Small intestine (tissue), 7 donors: ENCODE measurements around the gene UBA7. TPM values are rescaled to one million over a fixed set of nuclear protein-coding genes. Genes with fewer than 3 reads are reported as not detected.

Experiments used
- DNase-seq, 2 donors: peaks; one replicate each; pipeline versions ENCODE4 v3.0.0 to v3.0.0-alpha.2; 2013
- FAIRE-seq: peaks from 2 replicates; lab custom pipeline; 2012; peaks lifted over from hg19 to GRCh38; lab: Jason Lieb, UNC
- H3K27ac ChIP-seq, 3 donors: one replicate each; pipeline ENCODE4 v1.5.1; 2013; ENCODE audit warnings: low read length in 2 of 3, mild to moderate bottlenecking in 2 of 3, control low read depth in 1 of 3, inconsistent platforms in 1 of 3, low read depth in 1 of 3, moderate library complexity in 1 of 3
- H3K27me3 ChIP-seq, 3 donors: one replicate each; pipeline ENCODE4 v1.6.1; 2013; ENCODE audit warnings: low read length in 3 of 3, inconsistent platforms in 1 of 3; ENCODE audit not compliant: control insufficient read depth in 3 of 3, insufficient read depth in 3 of 3
- H3K36me3 ChIP-seq, 3 donors: one replicate each; pipeline ENCODE4 v1.6.1; 2013; ENCODE audit warnings: low read length in 3 of 3, inconsistent platforms in 1 of 3, low read depth in 1 of 3, mild to moderate bottlenecking in 1 of 3, moderate library complexity in 1 of 3; ENCODE audit not compliant: control insufficient read depth in 3 of 3, insufficient read depth in 2 of 3
- H3K4me1 ChIP-seq, 3 donors: one replicate each; pipeline ENCODE4 v1.6.1; 2013; ENCODE audit warnings: low read length in 2 of 3, inconsistent platforms in 1 of 3, low read depth in 1 of 3, mild to moderate bottlenecking in 1 of 3, moderate library complexity in 1 of 3; ENCODE audit not compliant: control insufficient read depth in 3 of 3, insufficient read depth in 2 of 3
- H3K4me3 ChIP-seq, 3 donors: one replicate each; pipeline ENCODE4 v1.5.1; 2013; ENCODE audit warnings: low read length in 3 of 3, control low read depth in 1 of 3, inconsistent platforms in 1 of 3, low read depth in 1 of 3, mild to moderate bottlenecking in 1 of 3, moderate library complexity in 1 of 3
- H3K9me3 ChIP-seq, 2 donors: one replicate each; pipeline ENCODE4 v1.6.1; 2013; ENCODE audit warnings: low read depth in 1 of 2, low read length in 1 of 2; ENCODE audit not compliant: control insufficient read depth in 2 of 2, insufficient read depth in 1 of 2
- WGBS, 3 donors: extraction: QIAGEN DNeasy Blood & Tissue Kit; methylation state at CpG; one replicate each; pipeline ENCODE4 v1.1.7; 2013; 5-methylcytosine and 5-hydroxymethylcytosine counted together
- polyA plus RNA-seq, 4 donors: library from polyadenylated mRNA; stranded (reverse) in 3 of 4; unstranded in 1 of 4; fragments of 200-250 nt in 3 of 4; fragments of 120-200 nt in 1 of 4; gene quantifications; one replicate each; pipeline versions ENCODE4 v1.2.1 to v1.2.3, GENCODE V29; 2013
- donor health status: healthy with polysubstance abuse.
- donor health status: control.
- donor health status: control.
- donor health status: Bipolar disorder and iron deficiency.
- donor health status: healthy.

UBA7 gene
- polyA plus RNA-seq, 4 donors: 27.7 to 160 (median 69.3) TPM

DNA sequence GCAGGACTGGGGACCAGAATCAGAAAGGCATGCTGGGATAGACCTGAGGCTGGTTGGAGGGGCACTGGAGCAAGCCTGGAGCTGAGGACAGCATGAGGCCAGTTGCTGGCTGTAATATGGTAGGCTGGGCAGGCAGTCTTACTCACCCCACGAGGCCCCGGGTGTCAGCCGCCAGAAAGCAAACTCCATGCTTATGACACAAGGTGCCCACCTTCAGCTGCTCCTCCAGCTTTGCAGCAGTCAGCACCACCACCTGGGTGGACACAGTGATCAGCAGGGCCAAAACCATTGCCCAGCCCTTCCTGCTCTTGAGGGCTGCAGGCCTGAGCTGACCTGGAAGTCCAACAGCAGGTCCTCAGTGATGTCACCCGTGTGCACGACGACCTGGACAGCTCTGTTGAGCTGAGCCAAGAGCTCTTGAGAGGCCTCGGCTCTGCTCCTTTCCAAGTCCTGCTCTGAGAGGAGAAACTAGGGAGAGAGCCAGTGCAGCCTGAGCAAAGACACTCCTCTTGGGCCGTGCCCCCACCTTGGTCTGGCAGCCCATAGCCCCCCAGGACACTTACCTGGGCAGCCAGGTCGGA is 747 bp downstream of the UBA7 start:
- Histone ChIP-seq H3K4me1 (peaks cover 0 to 16% (median 2%) of the 10 kb centered on the region in 3 donors), H3K27me3 (no peaks in the 10 kb centered on the region), H3K9me3 (no peaks in the 10 kb centered on the region), H3K27ac (peak overlapping the region; percentile 76 to 96 (median 80)), H3K4me3 (peak overlapping the region; percentile 52 to 60 (median 60)), H3K36me3 (peaks cover 0 to 52% (median 2%) of the 10 kb centered on the region in 3 donors)
- FAIRE-seq: no peak
- 18 to 28% (median 27%) methylated on average over 9 of the region's 9 CpGs for WGBS, 3 donors
- DNase-seq: peak; percentile 8 to 45

GRCh38 chr3:49807431-49808114 is 6.2 kb downstream of the UBA7 start:
- peaks cover 0 to 14% (median 0%) of the 10 kb centered on the region in 3 donors for H3K27me3 ChIP-seq
- H3K27ac ChIP-seq: peak overlapping the region in 2 of 3 donors; percentile 28 to 68
- peaks cover 0 to 79% (median 2%) of the 10 kb centered on the region in 3 donors for H3K36me3 ChIP-seq
- 72 to 88% (median 88%) methylated on average over 13 of the region's 13 CpGs for WGBS, 3 donors
- H3K4me3 ChIP-seq: no peak overlapping the region
- FAIRE-seq (no peak), DNase-seq (no peak)
- peaks cover 0 to 36% (median 0%) of the 10 kb centered on the region in 3 donors for H3K4me1 ChIP-seq
- no peaks in the 10 kb centered on the region for H3K9me3 ChIP-seq

DNA sequence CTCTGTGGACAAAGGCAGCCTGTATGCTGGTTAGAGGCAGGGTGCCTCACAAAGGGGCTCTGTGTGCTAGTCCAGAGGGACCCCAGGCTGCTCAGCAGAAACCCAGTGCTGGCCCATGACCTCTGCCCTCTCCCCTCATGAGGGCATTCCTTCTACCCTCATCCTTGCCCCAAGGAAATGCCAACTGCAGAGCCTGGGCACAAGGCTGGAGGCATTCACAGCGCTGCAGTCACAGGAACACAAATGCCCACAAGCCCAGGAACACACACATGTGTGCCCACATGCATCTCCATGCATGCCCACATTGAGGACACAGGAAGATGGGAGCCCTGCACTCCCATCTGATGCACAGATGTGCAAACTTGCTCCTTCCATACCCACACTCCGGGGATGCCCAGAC is 6.9 kb downstream of the UBA7 start:
- H3K27ac ChIP-seq: peak overlapping the region in 2 of 3 donors; percentile 12 to 68
- DNase-seq (no peak), FAIRE-seq (no peak)
- 72 to 95% (median 88%) methylated on average over 2 of the region's 2 CpGs for WGBS, 3 donors
- H3K36me3 ChIP-seq: peaks cover 0 to 72% (median 2%) of the 10 kb centered on the region in 3 donors
- peaks cover 0 to 15% (median 0%) of the 10 kb centered on the region in 3 donors for H3K27me3 ChIP-seq
- no peak overlapping the region for H3K4me3 ChIP-seq
- peaks cover 0 to 36% (median 0%) of the 10 kb centered on the region in 3 donors for H3K4me1 ChIP-seq
- no peaks in the 10 kb centered on the region for H3K9me3 ChIP-seq

GRCh38 chr3:49805897-49806701 is 7.7 kb downstream of the UBA7 start:
- Histone ChIP-seq H3K4me3 (peak overlapping the region in 1 of 3 donors; percentile 20), H3K4me1 (peaks cover 0 to 36% (median 0%) of the 10 kb centered on the region in 3 donors), H3K27me3 (peaks cover 0 to 22% (median 0%) of the 10 kb centered on the region in 3 donors), H3K9me3 (no peaks in the 10 kb centered on the region), H3K36me3 (peaks cover 0 to 64% (median 2%) of the 10 kb centered on the region in 3 donors), H3K27ac (peak overlapping the region; percentile 17 to 84 (median 75))
- FAIRE-seq (no peak), DNase-seq (peak in 1 of 2 donors; percentile 75)
- 35 to 76% (median 44%) methylated on average over 9 to 11 of the region's 11 CpGs for WGBS, 3 donors

GRCh38 chr3:49805367-49805782 is 8.4 kb downstream of the UBA7 start:
- Histone ChIP-seq H3K27ac (peak overlapping the region in 2 of 3 donors; percentile 75 to 84), H3K9me3 (no peaks in the 10 kb centered on the region), H3K27me3 (peaks cover 0 to 24% (median 0%) of the 10 kb centered on the region in 3 donors), H3K4me1 (peaks cover 0 to 36% (median 0%) of the 10 kb centered on the region in 3 donors), H3K4me3 (peak overlapping the region in 1 of 3 donors; percentile 20), H3K36me3 (peaks cover 0 to 57% (median 2%) of the 10 kb centered on the region in 3 donors)
- 42 to 74% (median 49%) methylated on average over 3 of the region's 3 CpGs for WGBS, 3 donors
- DNase-seq: peak in 1 of 2 donors; percentile 43
- no peak for FAIRE-seq

DNA sequence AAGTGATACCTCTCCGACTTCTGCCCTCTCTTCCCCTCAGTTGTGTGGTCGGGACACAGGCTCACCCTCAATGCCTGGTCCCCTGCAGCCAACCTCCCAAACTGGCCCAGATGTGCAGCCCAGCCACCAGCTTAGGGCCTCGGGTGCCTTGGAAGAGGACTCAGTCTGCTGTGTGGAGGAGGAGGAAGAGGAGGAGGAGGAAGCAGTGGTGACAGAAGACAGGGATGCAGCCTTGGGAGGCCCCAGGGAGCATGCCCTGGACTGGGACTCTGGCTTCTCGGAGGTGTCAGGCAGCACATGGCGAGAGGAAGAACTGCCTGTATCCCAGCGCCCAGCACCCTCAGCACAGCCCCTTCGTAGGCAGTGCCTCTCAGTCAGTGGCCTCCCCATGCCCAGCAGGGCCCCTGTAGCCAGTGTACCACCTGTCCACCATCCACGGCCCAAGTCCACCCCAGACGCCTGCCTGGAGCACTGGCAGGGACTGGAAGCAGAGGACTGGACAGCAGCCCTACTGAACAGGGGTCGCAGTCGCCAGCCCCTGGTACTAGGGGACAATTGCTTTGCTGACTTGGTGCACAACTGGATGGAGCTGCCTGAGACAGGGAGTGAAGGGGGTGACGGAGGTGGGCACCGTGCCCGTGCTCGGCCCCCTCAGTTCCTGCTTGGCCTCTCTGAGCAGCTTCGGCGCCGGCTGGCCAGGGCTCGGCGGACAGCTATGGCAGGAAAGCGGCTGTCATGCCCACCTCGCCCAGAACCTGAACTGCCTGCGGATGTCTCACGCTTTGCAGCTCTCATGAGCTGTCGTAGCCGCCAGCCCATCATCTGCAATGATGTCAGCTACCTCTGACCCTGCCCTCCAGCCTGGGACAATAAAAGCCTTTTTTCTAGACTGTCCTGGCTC is 9.4 kb downstream of the UBA7 start:
- 61 to 82% (median 74%) methylated on average over 23 to 26 of the region's 26 CpGs for WGBS, 3 donors

DNA sequence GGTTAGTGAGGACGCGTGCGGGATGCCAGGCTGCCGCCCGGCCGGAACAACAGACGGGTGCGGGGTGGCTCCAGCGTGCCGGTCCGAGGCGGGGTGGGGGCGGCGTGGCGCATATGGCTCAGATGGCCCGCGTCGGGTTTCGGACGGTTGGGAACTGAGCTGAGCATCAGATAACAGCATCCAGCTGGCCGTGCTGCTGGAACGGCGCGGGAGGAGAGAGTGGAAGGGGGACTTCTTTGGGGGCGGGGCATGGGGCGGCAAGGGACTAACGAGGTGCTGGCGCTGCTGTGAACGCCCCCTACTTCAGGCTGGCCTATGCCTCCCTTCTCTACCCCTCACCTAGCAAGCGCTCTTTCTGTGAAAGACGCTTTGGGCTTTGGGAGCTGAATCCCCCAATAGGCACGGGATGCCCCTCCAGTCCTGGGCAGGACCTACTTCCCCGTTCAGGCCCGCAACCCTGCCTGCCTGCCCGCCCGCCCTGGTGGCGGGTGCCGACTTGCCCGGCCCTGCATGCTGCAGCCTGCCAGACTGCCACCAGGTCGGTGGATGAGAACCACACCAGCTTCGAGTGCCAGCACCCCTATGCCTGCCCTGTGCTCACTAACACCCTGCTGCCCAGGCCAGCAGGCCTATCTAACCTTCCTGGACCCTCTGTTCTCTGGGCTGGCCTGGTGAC is 10.2 kb downstream of the UBA7 start:
- Histone ChIP-seq H3K36me3 (peaks cover 0 to 40% (median 0%) of the 10 kb centered on the region in 3 donors), H3K4me3 (peak overlapping the region; percentile 31 to 98 (median 76)), H3K9me3 (no peaks in the 10 kb centered on the region), H3K27me3 (peaks cover 0 to 24% (median 0%) of the 10 kb centered on the region in 3 donors), H3K27ac (peak overlapping the region in 2 of 3 donors; percentile 71 to 76), H3K4me1 (peaks cover 0 to 36% (median 0%) of the 10 kb centered on the region in 3 donors)
- peak in 1 of 2 donors; percentile 13 for DNase-seq
- no peak for FAIRE-seq
- WGBS, 3 donors: 2 to 4% (median 3%) methylated on average over 31 to 41 of the region's 41 CpGs

More for the DNA sequence above, 9.4 kb downstream of the UBA7 start:
- Histone ChIP-seq H3K4me3 (peak overlapping the region in 1 of 3 donors; percentile 98), H3K36me3 (peaks cover 0 to 47% (median 1%) of the 10 kb centered on the region in 3 donors), H3K9me3 (no peaks in the 10 kb centered on the region), H3K4me1 (peaks cover 0 to 36% (median 0%) of the 10 kb centered on the region in 3 donors), H3K27ac (peak overlapping the region in 2 of 3 donors; percentile 5 to 75), H3K27me3 (peaks cover 0 to 24% (median 0%) of the 10 kb centered on the region in 3 donors)
- no peak for FAIRE-seq
- no peak for DNase-seq
